ENCODE results near the gene ADPRHL1.

Gene ADPRHL1

DNA sequence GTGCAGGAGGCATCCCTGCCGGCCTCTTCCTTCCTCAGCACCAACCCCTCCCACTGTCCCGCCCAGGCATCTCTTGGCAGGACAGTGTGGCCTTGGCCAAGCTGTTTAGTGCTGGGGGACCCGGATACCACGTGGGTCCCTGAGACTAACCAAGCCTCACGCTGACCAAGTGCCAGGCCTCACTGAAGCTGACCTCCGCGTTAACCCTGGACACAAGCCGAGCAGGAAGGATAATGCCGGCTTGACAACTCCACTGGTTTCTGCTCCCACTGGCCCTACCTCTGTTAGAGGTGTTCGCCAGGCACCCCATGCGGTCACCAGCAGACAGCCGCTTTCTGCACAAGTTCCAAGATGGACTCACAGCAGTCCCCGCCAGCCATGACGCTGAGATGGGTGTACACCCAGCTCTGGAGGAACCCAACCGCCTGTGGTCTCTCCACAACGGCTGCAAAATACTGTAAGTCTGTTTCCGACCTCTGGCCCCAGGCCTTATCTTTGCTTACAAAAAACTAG lies 101.7 kb downstream of the ADPRHL1 start:
- DNase-seq (ENCODE audit: low read depth, low spot score): no peak

DNA sequence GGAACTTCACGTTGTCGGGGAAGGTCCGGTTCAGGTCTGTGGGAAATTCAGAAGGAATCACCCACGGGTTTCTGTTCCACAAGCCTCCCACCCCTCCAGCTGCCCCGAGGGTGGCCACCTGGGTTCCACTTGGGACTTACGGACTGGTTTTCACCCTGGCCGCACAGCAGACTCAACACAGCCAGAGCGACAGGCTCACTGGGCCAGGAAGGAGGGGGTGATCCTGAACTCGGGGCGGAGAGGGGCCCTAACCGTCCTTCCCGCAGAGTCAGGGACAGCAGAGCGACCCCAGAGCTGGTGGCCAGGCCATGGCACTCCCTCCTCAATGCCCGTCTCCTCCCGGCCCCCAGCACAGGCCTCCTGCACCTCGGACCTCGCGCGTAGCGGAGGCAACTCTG lies 102.4 kb downstream of the ADPRHL1 start:
- no peak for DNase-seq (ENCODE audit: low read depth, low spot score)

DNA sequence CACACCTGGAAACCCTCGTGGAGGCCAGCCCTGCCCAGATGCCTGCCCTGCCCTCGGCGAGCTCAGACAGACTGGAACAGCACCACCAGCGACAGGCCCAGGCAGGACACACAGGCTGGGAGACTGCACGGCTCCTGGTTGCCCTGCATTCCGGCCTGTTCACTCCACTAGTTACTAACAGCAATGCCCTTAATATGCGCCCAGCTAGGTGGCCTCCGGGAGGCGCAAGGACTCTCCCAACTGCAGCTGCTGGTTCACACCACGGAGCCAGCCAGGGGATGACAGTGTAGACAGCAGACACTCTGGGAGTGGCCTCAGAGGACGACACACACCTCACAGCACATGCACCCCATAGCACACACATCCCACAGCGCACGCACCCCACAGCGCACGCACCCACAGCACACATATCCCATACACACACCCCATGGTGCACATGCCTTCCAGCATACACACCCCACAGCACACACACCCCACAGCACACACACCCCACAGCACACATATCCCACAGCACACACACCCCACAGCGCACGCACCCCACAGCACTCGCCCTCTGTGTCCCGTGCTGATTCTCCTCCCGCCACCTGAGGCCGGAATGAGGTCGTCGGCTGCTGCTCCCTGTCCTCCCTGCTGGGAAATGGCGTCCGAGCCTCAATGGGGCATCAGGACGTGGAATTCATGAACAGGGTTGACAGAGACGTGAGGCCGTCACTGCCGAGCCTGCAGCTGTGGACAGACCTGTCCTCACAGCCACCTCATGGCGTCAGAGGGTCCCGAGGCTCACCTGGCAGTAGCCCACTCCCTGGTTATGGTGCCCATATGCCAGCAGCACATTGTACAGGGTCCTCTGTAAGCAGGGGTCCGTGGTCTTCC lies 103.0 kb downstream of the ADPRHL1 start:
- no peak for DNase-seq (ENCODE audit: low read depth, low spot score)

Measured in iPS DF 19.7 (cell line).